K562 (cell line): ENCODE measurements around the gene DNAH10. TPM values are rescaled to one million over a fixed set of nuclear protein-coding genes. Genes with fewer than 3 reads are reported as not detected.

Source experiments
- ATAC-seq: fragments of 200-7000 bp; cut with Tn5 transposase; 3 replicates; pipeline ENCODE4 v1.9.1; 2020; ENCODE audit warnings: moderate library complexity
- BruUV-seq: library from RNA; stranded (reverse); fragments of 400-500 nt; replicated peaks from 2 replicates; lab custom pipeline; 2021; lab: Mats Ljungman, UMichigan
- CTCF ChIA-PET: fragments of 300-600 bp; formaldehyde crosslinking; extraction: SDS; loops from one replicate; lab custom pipeline; 2021; ENCODE audit warnings: low intra/inter-chr PET ratio; lab: Yijun Ruan, JAX
- POLR2A ChIA-PET: fragments of 300-600, 350-650 bp; sonication (Branson Sonifier 250); formaldehyde crosslinking; extraction: SDS; loops from one replicate; lab custom pipeline; 2021; ENCODE audit warnings: antibody characterized with exemption, inconsistent platforms; lab: Yijun Ruan, JAX
- DNase-seq, 4 experiments: peaks; one replicate each; pipeline versions ENCODE4 v3.0.0 to v3.0.0-alpha.2; 2011 to 2018; ENCODE audit warnings: low spot score in 3 of 4, mixed read lengths in 3 of 4; ENCODE audit errors: extremely low read depth in 1 of 4
- FAIRE-seq: peaks from 2 replicates; lab custom pipeline; 2011; peaks lifted over from hg19 to GRCh38; lab: Jason Lieb, UNC
- H2AFZ ChIP-seq: 2 replicates; pipeline ENCODE4 v1.6.0; 2011; ENCODE audit warnings: low read depth, low read length, control low read depth, inconsistent platforms
- H3K27ac ChIP-seq: fragments of 200-600 bp; 3 replicates; pipeline ENCODE4 v1.8.0; 2011; ENCODE audit warnings: low read depth, mild to moderate bottlenecking, control low read depth, inconsistent platforms, low read length, moderate library complexity, mixed read lengths; ENCODE audit errors: extremely low read depth
- H3K27me3 ChIP-seq, 2 experiments: fragments of 300-600 bp in 1 of 2; 2 replicates in 1 of 2; 3 replicates in 1 of 2; pipeline versions ENCODE4 v1.6.0 to v1.8.0; 2011; ENCODE audit warnings: inconsistent platforms in 2 of 2, low read length in 2 of 2, mild to moderate bottlenecking in 1 of 2, mixed read lengths in 1 of 2, moderate library complexity in 1 of 2; ENCODE audit not compliant: control insufficient read depth in 2 of 2, insufficient read depth in 2 of 2
- H3K36me3 ChIP-seq: fragments of 300-600 bp; 3 replicates; pipeline ENCODE4 v1.8.0; 2011; ENCODE audit warnings: mild to moderate bottlenecking, low read length, inconsistent platforms; ENCODE audit not compliant: control insufficient read depth, insufficient read depth
- H3K4me1 ChIP-seq, 2 experiments: fragments of 200-600 bp in 1 of 2; replicated peaks in 1 of 2; 2 replicates in 1 of 2; 3 replicates in 1 of 2; pipeline versions ENCODE4 v1.5.1 to v1.8.0; 2011; ENCODE audit warnings: inconsistent platforms in 2 of 2, low read length in 2 of 2, mild to moderate bottlenecking in 1 of 2, mixed read lengths in 1 of 2, moderate library complexity in 1 of 2; ENCODE audit not compliant: control insufficient read depth in 2 of 2, insufficient read depth in 2 of 2
- H3K4me2 ChIP-seq: 2 replicates; pipeline ENCODE4 v1.6.1; 2011; ENCODE audit warnings: low read length, control low read depth, inconsistent platforms, mixed read lengths; ENCODE audit not compliant: insufficient read depth
- H3K4me3 ChIP-seq: fragments of 200-600 bp; sonication (generic), shearing (Covaris generic); 2 replicates; pipeline ENCODE4 v1.5.1; 2016; ENCODE audit warnings: control low read depth, inconsistent platforms
- H3K79me2 ChIP-seq: fragments of 200-600 bp; 3 replicates; pipeline ENCODE4 v1.8.0; 2011; ENCODE audit warnings: low read length, inconsistent platforms; ENCODE audit not compliant: control insufficient read depth, insufficient read depth
- H3K9ac ChIP-seq, 2 experiments: 2 replicates each; pipeline versions ENCODE4 v1.6.0 to v1.6.1; 2011; ENCODE audit warnings: low read depth in 2 of 2, low read length in 2 of 2, control low read depth in 1 of 2, inconsistent platforms in 1 of 2, mild to moderate bottlenecking in 1 of 2, mixed read lengths in 1 of 2; ENCODE audit not compliant: insufficient read depth in 1 of 2
- H3K9me1 ChIP-seq: one replicate; pipeline ENCODE4 v1.6.0; 2011; ENCODE audit warnings: inconsistent platforms, mild to moderate bottlenecking, low read length, moderate library complexity; ENCODE audit not compliant: control insufficient read depth, insufficient read depth
- H3K9me3 ChIP-seq: replicated peaks from 2 replicates; pipeline ENCODE4 v1.5.1; 2011; ENCODE audit warnings: low read depth, low read length, inconsistent platforms; ENCODE audit not compliant: control insufficient read depth, insufficient read depth
- H4K20me1 ChIP-seq: replicated peaks from 2 replicates; pipeline ENCODE4 v1.6.1; 2011; ENCODE audit warnings: low read length, inconsistent platforms, mixed read lengths; ENCODE audit not compliant: control insufficient read depth, insufficient read depth
- C11orf30 ChIP-seq: fragments of 450-650 bp; IDR thresholded peaks from 2 replicates; pipeline ENCODE4 v1.6.1; 2016; ENCODE audit warnings: low read depth, mild to moderate bottlenecking
- FOXP1 ChIP-seq: sonication (generic); formaldehyde crosslinking; IDR thresholded peaks from 2 replicates; pipeline ENCODE4 v1.8.0; 2022; ENCODE audit warnings: mild to moderate bottlenecking, missing genetic modification reagents
- ZNF316 ChIP-seq: fragments of 450-650 bp; IDR thresholded peaks from 2 replicates; pipeline ENCODE4 v1.6.1; 2016
- WGBS: fragments of 100-300 bp; shearing (Covaris generic); methylation state at CpG from one replicate; pipeline ENCODE4 v1.1.6; 2016; ENCODE audit warnings: low coverage, mixed read lengths; ENCODE audit not compliant: insufficient coverage; ENCODE audit errors: missing lambda C conversion rate; 5-methylcytosine and 5-hydroxymethylcytosine counted together
- in situ Hi-C: fragments of 300-500 bp; cut with MboI; formaldehyde crosslinking; loops from 4 replicates; pipeline ENCODE4 v1.15.0; 2018; ENCODE audit warnings: inconsistent platforms, mixed read lengths
- intact Hi-C: fragments of 100-400 bp; cut with micrococcal nuclease; formaldehyde crosslinking; loops from 2 replicates; pipeline ENCODE4 v1.14.2; 2022
- polyA plus RNA-seq, 8 experiments: library from polyadenylated mRNA; depleted of rRNA in 4 of 8; stranded (reverse) in 5 of 8; unstranded in 3 of 8; fragments of >200 nt; fragmentation: Nextera tagmentation in 2 of 8; fragmentation: Illumina TruSeq in 1 of 8; extraction: Ambion mirVana in 2 of 8; extraction: Trizol in 1 of 8; gene quantifications; 2 replicates each; pipeline versions ENCODE4 v1.2.1 to v1.2.3, GENCODE V29; 2011 to 2014; ENCODE audit warnings: inconsistent platforms in 1 of 8, missing spikeins in 1 of 8
- total RNA-seq, 7 experiments: library from RNA; depleted of rRNA in 6 of 7; stranded (reverse); fragments of >200 nt in 6 of 7; fragmentation: Illumina TruSeq in 2 of 7; extraction: Trizol in 2 of 7; gene quantifications; 2 replicates each; pipeline versions ENCODE4 v1.2.1 to v1.2.3, GENCODE V29; 2011 to 2021; ENCODE audit warnings: low replicate concordance in 1 of 7

The DNAH10 gene
- total and polyA plus RNA-seq, 9 of the 15 experiments (the other 6 are each of a cell fraction or from before 2014, with no cell fraction given), result 0.01 to 0.06 (median 0.04) TPM; not detected in 1

GRCh38 chr12:123937707-123938591 is 175.8 kb downstream of the DNAH10 start:
- no peak overlapping the region for H3K4me2 ChIP-seq
- peaks cover 44 to 80% of the 10 kb centered on the region in 2 experiments for H3K27me3 ChIP-seq
- H3K79me2 ChIP-seq, result no peaks in the 10 kb centered on the region
- no peak overlapping the region for H3K27ac ChIP-seq
- H3K4me3 ChIP-seq, result no peak overlapping the region
- ChIA-PET CTCF (interaction anchor here (0.6 kb wide), 1 partner anchor 82 kb away, joined by 3 read pairs; no protein-coding TSS in a partner anchor), POLR2A (interaction anchor here (0.8 to 1.5 kb wide), 3 partner anchors 10 to 27 kb away, joined by 3 read pairs; no protein-coding TSS in a partner anchor)
- peaks cover 13% of the 10 kb centered on the region for H4K20me1 ChIP-seq
- H3K9me1 ChIP-seq, result no peaks in the 10 kb centered on the region
- no peak overlapping the region for H3K9ac ChIP-seq
- DNase-seq (no peak), ATAC-seq (no peak), FAIRE-seq (no peak)
- H2AFZ ChIP-seq, result no peak overlapping the region
- intact Hi-C loops (no loop called here), in situ Hi-C loops (no loop called here)
- TF ChIP-seq FOXP1, result no peak
- peak; percentile 36; the same call in 1 of the 2 replicates for TF ChIP-seq C11orf30
- peak; percentile 69 for TF ChIP-seq ZNF316
- H3K9me3 ChIP-seq, result no peaks in the 10 kb centered on the region; the same call in 1 of the 2 replicates
- H3K4me1 ChIP-seq, result peaks cover 0 to 3% of the 10 kb centered on the region in 2 experiments; a peak in 4 of 5 replicates
- BruUV-seq, result no TSS peak
- 28% methylated on average over 15 of the region's 16 CpGs for WGBS
- H3K36me3 ChIP-seq, result no peaks in the 10 kb centered on the region
